KMS-11 (cell line): ENCODE results near the gene MACROH2A1.
A peak's percentile ranks its signal among the peaks of the same experiment; 100 is the strongest.

Source experiments
- H2AFZ ChIP-seq: fragments of 200-600 bp; sonication (generic); 2 replicates; pipeline ENCODE4 v1.6.1; 2016; ENCODE audit warnings: antibody characterized with exemption, mixed run types, low read depth
- H3K27ac ChIP-seq: fragments of 200-600 bp; sonication (generic); 2 replicates; pipeline ENCODE4 v1.6.1; 2016; ENCODE audit warnings: mild to moderate bottlenecking, mixed run types
- H3K27me3 ChIP-seq: fragments of 200-600 bp; sonication (generic); 2 replicates; pipeline ENCODE4 v1.6.1; 2017; ENCODE audit warnings: mild to moderate bottlenecking, low read depth, mixed run types, moderate library complexity; ENCODE audit not compliant: insufficient read depth
- H3K36me3 ChIP-seq: fragments of 200-600 bp; sonication (generic); 2 replicates; pipeline ENCODE4 v1.6.1; 2017; ENCODE audit warnings: mild to moderate bottlenecking, mixed run types; ENCODE audit not compliant: insufficient read depth
- H3K4me1 ChIP-seq: fragments of 200-600 bp; sonication (generic); 2 replicates; pipeline ENCODE4 v1.6.1; 2016; ENCODE audit warnings: mild to moderate bottlenecking, low read depth, mixed run types; ENCODE audit not compliant: poor library complexity, severe bottlenecking
- H3K4me2 ChIP-seq: fragments of 200-600 bp; sonication (generic); 2 replicates; pipeline ENCODE4 v1.7.0; 2016; ENCODE audit warnings: mild to moderate bottlenecking, mixed run types
- H3K4me3 ChIP-seq: fragments of 200-600 bp; sonication (generic); IDR thresholded peaks from 2 replicates; pipeline ENCODE4 v1.6.1; 2017; ENCODE audit warnings: low read depth, low read length, mixed read lengths; ENCODE audit not compliant: insufficient read depth
- H3K79me2 ChIP-seq: fragments of 200-600 bp; sonication (generic); 2 replicates; pipeline ENCODE4 v1.6.1; 2016; ENCODE audit warnings: low read depth, mixed run types; ENCODE audit not compliant: insufficient read depth
- H3K9ac ChIP-seq: fragments of 200-600 bp; sonication (generic); 2 replicates; pipeline ENCODE4 v1.6.1; 2016; ENCODE audit warnings: mild to moderate bottlenecking, mixed run types
- H4K20me1 ChIP-seq: fragments of 200-600 bp; sonication (generic); 2 replicates; pipeline ENCODE4 v1.6.1; 2016; ENCODE audit warnings: mild to moderate bottlenecking, mixed run types; ENCODE audit not compliant: insufficient read depth
- TF ChIP-seq, protein P1 (sequence below): fragments of 200-600 bp; sonication (generic); conservative IDR thresholded peaks from 2 replicates; pipeline ENCODE4 v1.6.1; 2017; ENCODE audit warnings: low read depth, mild to moderate bottlenecking, antibody characterized with exemption, low read length, moderate library complexity, mixed read lengths

The MACROH2A1 gene

DNA sequence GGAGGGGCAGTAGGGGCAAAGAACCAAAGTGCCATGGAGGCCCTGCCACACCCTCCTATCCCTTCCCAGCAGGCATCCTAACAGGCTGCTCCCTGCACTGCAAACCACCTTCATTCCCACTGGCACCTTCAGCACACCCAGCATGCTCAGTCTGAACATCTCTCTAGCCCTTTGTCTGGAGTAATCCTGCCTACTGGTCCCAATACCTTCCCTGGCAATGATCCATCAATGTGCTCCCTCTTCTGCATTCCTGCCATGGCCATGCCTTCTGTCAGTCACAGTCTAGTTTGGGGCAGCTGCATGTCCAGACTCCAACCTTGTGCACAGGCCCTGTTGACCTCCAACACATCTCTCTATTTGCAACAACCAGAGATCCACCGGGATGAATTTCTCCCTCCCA is 4.9 kb downstream of the MACROH2A1 start:
- H3K4me3 ChIP-seq: no peak overlapping the region
- no peak overlapping the region for H2AFZ ChIP-seq
- TF ChIP-seq, protein P1, sequence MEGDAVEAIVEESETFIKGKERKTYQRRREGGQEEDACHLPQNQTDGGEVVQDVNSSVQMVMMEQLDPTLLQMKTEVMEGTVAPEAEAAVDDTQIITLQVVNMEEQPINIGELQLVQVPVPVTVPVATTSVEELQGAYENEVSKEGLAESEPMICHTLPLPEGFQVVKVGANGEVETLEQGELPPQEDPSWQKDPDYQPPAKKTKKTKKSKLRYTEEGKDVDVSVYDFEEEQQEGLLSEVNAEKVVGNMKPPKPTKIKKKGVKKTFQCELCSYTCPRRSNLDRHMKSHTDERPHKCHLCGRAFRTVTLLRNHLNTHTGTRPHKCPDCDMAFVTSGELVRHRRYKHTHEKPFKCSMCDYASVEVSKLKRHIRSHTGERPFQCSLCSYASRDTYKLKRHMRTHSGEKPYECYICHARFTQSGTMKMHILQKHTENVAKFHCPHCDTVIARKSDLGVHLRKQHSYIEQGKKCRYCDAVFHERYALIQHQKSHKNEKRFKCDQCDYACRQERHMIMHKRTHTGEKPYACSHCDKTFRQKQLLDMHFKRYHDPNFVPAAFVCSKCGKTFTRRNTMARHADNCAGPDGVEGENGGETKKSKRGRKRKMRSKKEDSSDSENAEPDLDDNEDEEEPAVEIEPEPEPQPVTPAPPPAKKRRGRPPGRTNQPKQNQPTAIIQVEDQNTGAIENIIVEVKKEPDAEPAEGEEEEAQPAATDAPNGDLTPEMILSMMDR: no peak
- H3K36me3 ChIP-seq: no peaks in the 10 kb centered on the region; the same call in 1 of the 2 replicates
- no peak overlapping the region for H3K9ac ChIP-seq
- H3K27me3 ChIP-seq: no peaks in the 10 kb centered on the region
- H3K4me1 ChIP-seq: peaks cover 55% of the 10 kb centered on the region
- no peak overlapping the region for H3K4me2 ChIP-seq
- H4K20me1 ChIP-seq: peaks cover 53% of the 10 kb centered on the region
- H3K27ac ChIP-seq: no peak overlapping the region
- H3K79me2 ChIP-seq: peaks cover 96% of the 10 kb centered on the region

DNA sequence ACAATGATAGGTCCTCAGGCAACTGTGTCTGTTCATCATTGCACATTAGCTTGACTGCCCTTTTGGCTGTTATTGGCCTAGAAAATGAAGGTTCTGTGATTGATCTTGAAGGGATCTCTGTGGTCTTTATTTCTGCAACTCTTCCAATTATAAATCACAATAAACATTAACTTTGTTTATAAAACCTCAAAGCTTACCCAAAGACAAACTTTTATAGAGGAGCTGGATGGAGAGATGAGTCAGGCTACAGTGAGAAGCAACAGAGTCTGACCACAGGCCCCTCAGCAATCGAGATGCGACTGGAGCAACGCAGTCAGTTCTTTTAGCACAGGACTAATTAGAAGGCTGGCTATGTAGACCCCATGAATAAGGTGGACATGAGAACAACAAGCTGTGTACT is 5.3 kb downstream of the MACROH2A1 start:
- H4K20me1 ChIP-seq: peaks cover 53% of the 10 kb centered on the region

DNA sequence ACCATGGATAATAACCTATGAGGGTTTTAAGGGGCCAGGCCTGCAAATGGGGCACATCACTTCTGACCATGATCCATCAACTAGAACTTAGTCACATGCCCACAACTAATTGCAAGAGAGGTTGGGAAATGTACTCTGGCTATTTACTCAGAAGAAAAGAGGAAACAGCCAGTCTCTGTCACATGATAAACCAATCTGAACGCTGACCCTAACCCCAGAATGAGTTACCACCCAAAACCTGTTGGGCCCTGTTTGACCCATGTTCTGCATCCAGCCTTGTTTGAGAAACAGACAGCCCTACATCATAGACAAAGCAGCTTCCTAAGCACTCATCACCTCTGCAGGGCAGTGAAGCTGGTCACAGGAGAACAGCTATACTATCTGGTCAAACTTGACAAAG is 5.8 kb downstream of the MACROH2A1 start:
- Histone ChIP-seq H3K4me2 (no peak overlapping the region), H2AFZ (no peak overlapping the region), H3K27ac (no peak overlapping the region), H3K4me3 (no peak overlapping the region), H3K27me3 (no peaks in the 10 kb centered on the region), H3K79me2 (peaks cover 94% of the 10 kb centered on the region), H3K9ac (no peak overlapping the region), H3K4me1 (peaks cover 57% of the 10 kb centered on the region), H3K36me3 (no peaks in the 10 kb centered on the region; the same call in 1 of the 2 replicates), H4K20me1 (peaks cover 53% of the 10 kb centered on the region)
- TF ChIP-seq, protein P1: no peak

More for the DNA sequence above, 5.3 kb downstream of the MACROH2A1 start:
- H3K9ac ChIP-seq: no peak overlapping the region
- no peak overlapping the region for H3K4me3 ChIP-seq
- H3K4me1 ChIP-seq: peaks cover 55% of the 10 kb centered on the region
- TF ChIP-seq, protein P1: no peak
- H3K27ac ChIP-seq: no peak overlapping the region
- H3K36me3 ChIP-seq: no peaks in the 10 kb centered on the region; the same call in 1 of the 2 replicates
- H2AFZ ChIP-seq: no peak overlapping the region
- H3K27me3 ChIP-seq: no peaks in the 10 kb centered on the region
- peaks cover 99% of the 10 kb centered on the region for H3K79me2 ChIP-seq
- no peak overlapping the region for H3K4me2 ChIP-seq

DNA sequence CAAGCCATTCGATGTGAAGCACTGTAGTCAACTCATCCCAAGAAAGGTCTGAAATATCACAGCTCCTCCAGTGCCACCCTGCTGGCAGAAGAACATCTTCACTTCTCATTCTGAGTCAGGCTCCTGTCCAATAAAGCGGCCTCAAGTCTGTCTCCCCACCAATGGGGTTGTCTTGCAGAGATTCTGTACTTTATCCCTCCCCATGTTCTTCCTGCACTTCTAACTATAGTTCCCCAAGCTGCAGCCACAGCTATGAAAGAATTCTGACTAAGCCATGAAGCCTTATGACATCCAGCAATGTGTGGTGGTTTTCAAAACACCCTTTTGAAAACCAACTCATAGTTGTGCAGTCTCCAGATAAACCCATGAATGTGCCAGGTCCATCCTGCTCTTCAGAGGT is 6.8 kb downstream of the MACROH2A1 start:
- H3K9ac ChIP-seq: no peak overlapping the region
- H3K4me3 ChIP-seq: no peak overlapping the region

More for the DNA sequence above, 6.8 kb downstream of the MACROH2A1 start:
- Histone ChIP-seq H3K4me1 (peaks cover 59% of the 10 kb centered on the region), H3K27ac (no peak overlapping the region), H3K79me2 (peaks cover 90% of the 10 kb centered on the region), H2AFZ (no peak overlapping the region), H3K4me2 (peak overlapping the region; percentile 25; the same call in 1 of the 2 replicates), H3K36me3 (no peaks in the 10 kb centered on the region; the same call in 1 of the 2 replicates), H3K27me3 (no peaks in the 10 kb centered on the region), H4K20me1 (peaks cover 49% of the 10 kb centered on the region)
- TF ChIP-seq, protein P1: no peak
